ENCODE data around the gene SCPEP1. TPM values are rescaled to one million over a fixed set of nuclear protein-coding genes. Genes with fewer than 3 reads are reported as not detected.
"Not testable (repeated sequence)": the region's sequence is repeated elsewhere in the genome, so short reads cannot be mapped to it uniquely, and the experiment has no call there.

The SCPEP1 gene
- polyA plus RNA-seq, 3 donors: 81.0 to 110 (median 88.5) TPM

- DNase-seq: no peak
Observed at GRCh38 chr17:56949595-56949994, 28.3 kb upstream of the SCPEP1 start.

DNA sequence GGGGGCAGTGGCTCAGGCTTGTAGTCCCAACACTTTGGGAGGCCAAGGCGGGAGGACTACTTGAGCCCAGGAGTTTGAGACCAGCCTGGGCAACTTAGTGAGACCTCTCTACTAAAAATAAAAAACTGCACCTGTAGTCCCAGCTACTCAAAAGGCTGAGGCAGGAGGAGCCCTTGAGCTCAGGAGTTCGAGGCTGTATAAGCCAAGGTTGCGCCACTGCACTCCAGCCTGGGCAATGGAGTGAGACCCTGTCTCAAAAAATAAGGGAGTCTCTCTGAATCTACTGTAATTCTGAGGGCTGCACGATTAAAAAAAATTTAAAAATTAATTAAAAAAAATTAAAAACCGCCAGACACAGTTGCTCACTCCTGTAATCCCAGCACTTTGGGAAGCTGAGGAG, 20.9 kb upstream of the SCPEP1 start:
- DNase-seq: no peak

DNA sequence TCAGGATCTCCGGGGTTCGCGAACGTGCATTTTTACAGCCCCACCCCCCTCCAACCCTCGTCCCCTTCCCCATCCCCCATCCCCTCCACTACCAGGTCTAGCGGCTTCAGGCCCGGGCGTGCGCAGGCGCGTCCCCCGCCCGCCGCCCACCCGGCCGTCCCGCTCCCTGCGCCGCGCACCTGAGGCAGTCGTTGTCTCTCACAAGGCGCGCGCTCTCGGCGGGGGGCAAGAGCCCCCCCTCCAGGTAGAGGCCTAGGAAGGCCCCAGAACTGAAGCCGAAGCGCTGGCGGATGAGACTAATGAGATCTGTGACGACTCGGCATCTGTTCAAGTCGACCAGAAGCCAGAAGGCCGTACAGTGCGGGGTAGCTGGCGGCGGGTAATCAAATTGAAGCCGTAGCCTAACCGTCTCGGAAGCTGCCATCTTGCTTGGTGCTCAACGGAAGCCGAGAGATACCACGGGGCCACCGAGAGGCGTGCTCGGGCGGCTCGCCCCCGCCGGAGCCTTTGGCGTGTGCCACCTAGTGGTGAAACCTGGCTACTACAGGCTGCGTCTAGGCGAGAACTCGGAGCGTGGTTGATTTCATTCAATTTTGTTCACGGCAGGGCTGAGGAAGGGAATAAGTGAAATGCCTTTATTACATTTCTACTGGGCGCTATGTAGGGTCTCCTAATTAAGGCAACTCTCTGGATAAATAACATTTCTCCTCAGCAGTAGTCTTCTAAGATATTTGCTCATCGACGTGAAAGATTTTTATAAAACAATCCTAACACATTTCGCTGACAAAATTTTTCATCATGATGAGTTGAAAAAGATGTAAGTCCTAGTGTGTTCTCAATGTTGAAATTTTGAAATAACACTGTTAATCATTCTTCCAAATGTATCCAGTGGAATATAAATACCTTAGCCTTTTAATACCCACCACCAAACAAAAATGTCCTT, 17.1 kb upstream of the SCPEP1 start, which contains the start of gene COIL:
TSS of gene COIL (minus strand) at position 455 of the 943 bp plus-strand sequence. CDS start at position 424, 31 bp downstream.
- peak; percentile 92 for DNase-seq

GRCh38 chr17:56965241-56965640, 12.7 kb upstream of the SCPEP1 start:
- DNase-seq: not testable (repeated sequence)

DNA sequence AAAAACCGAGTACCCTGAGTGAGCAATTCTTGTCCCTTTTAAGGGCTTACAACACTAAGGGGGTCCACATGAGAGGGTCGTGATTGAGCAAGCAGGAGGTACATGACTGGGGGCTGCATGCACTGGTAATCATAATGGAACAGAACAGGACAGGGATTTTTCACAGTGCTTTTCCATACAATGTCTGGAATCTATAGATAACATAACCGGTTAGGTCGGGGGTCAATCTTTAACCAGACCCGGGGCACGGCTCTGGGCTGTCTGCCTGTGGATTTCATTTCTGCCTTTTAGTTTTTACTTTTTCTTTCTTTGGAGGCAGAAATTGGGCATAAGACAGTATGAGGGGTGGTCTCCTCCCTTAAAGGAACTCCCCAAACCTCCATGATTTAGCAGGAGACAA, 12.2 kb upstream of the SCPEP1 start:
- not testable (repeated sequence) for DNase-seq

GRCh38 chr17:56966338-56966737, 11.6 kb upstream of the SCPEP1 start:
- no peak for DNase-seq

- no peak for DNase-seq
Observed at GRCh38 chr17:56970974-56971373, 7.0 kb upstream of the SCPEP1 start.

GRCh38 chr17:56972111-56972730, 5.7 kb upstream of the SCPEP1 start:
- DNase-seq: no peak

DNA sequence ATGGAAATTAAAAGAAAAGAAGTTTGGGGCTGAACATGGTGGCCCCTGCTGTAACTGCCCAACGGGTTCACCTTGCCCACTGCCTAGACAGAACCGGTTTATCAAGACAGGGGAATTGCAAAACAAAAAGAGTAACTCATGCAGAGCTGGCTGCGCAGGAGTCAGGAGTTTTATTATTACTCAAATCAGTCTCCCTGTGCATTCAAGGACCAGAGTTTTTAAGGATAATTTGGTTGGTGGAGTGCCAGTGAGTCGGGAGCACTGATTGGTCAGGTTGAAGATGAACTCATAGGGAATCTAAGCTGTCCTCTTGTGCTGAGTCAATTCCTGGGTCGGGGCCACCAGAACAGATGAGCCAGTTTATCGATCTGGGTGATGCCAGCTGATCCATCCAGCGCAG, 4.4 kb upstream of the SCPEP1 start:
- DNase-seq: peak; percentile 24

DNA sequence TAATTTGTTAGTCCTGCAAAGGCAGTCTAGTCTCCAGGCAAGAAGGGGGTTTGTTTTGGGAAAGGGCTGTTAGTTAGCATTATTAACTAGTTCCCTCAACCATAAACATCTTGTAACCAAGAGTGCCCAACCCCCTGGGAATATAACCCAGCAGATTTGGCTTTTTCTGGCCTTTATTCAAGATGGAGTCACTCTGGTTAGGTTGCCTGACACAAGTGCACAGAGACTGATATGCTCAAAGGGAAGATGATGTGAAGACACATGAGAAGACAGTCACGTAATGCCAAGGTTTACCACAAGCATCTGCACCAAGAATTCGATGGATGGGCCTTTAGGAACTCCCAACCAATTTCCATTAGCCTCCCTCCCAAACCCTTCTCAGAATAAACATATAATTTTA, 3.9 kb upstream of the SCPEP1 start:
- DNase-seq: no peak

DNA sequence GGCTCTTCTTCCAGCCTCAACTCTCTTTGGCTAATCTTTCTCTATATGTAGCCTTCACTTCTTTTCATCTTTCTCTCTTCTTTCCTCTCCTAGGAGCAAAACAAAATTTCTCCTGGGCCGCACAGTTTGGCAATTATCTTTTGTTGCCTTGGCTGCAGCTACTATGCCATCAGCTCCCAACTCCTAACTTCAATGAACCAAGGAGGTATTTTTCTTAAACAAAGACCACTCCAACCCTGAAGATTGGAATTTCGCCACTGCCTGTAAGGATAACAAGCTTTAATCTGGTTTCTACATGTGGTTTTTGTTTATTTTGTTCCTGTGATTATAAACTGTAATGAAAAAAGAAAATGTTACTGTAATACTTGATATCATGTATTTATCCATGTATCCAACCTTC, 2.3 kb upstream of the SCPEP1 start:
- DNase-seq: no peak

DNA sequence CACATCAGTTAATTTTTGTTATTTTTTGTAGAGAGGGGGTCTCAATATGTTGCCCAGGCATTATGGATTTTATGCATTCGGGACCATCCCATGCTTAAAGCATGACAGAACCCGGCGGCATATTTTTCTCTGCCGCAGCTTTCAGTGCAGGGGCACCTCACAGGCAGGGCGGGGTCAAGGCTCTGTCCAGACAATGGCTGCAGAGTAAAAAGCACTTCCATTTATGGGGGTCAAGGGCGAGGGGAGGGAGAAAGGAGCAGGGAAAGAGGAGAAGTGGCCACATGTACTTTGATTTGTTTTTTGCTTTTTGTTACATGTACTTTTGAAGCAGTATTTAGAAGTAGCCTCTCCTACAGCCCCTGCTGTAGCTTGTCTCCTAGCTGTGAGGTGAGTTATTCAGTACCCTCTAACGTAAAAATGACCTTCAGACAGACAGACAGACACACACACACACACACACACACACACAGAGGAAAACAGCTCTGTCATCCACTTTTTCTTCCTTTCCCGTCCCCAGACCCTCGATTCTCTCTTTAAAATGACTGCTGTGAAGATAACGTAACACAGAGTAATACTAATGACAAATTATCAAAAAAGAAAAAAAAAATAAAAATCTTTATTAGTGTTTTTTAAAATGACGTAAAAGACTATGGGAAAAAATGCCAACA, 856 bp upstream of the SCPEP1 start:
- DNase-seq: no peak

DNA sequence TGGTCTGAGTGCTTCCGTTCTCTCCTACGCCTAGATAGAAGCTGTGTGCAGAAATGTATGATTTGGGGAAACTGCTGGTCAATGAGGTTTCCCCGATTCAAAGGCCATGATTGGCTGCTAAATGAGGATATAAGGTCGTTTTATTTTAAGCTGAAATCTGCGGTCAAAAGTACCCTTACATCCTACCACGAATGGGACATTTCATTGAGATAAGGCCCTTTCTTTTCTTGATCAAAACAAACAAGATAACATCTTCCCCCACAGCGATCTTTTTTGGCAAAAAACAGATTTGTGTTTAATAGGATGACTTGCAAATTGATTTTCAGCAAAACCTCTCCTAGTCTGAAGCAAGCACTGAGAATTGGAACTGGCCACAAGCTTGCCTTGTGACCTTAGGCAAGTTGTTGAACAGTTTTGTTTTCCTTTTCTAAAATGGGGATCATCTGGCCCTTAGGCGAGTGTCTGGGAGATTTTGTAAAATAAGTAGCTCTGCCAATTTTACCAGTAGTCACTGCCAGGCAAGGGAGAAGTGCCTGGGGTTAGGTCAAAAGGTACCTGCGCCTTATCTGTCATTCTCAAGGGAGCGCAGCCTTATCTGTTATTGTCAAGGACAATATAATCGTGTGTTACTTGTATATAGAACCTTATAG, 635 bp downstream of the SCPEP1 start:
- no peak for DNase-seq

- DNase-seq: no peak
Observed at GRCh38 chr17:56979091-56979480, 1.2 kb downstream of the SCPEP1 start.

DNA sequence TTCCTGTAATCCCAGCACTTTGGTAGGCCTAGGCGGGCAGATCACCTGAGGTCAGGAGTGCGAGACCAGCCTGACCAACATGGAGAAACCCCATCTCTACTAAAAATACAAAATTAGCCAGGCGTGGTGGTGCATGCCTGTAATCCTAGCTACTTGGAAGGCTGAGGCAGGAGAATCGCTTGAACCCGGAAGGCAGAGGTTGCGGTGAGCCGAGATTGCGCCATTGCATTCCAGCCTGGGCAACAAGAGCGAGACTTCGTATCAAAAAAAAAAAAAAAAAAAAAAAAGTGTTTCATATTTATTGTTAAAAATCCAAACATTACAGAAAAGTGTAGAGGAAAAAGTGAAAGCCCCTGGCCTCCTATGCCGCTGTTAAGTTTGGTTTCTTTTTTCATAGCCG, 2.6 kb downstream of the SCPEP1 start:
- DNase-seq: not testable (repeated sequence)

GRCh38 chr17:56982312-56982711, 4.4 kb downstream of the SCPEP1 start:
- DNase-seq: no peak

- DNase-seq: no peak
Observed at GRCh38 chr17:56983366-56983765, 5.4 kb downstream of the SCPEP1 start.

- no peak for DNase-seq
Observed at GRCh38 chr17:56985371-56986162, 7.6 kb downstream of the SCPEP1 start.

GRCh38 chr17:56987283-56987834, 9.4 kb downstream of the SCPEP1 start:
- no peak for DNase-seq

DNA sequence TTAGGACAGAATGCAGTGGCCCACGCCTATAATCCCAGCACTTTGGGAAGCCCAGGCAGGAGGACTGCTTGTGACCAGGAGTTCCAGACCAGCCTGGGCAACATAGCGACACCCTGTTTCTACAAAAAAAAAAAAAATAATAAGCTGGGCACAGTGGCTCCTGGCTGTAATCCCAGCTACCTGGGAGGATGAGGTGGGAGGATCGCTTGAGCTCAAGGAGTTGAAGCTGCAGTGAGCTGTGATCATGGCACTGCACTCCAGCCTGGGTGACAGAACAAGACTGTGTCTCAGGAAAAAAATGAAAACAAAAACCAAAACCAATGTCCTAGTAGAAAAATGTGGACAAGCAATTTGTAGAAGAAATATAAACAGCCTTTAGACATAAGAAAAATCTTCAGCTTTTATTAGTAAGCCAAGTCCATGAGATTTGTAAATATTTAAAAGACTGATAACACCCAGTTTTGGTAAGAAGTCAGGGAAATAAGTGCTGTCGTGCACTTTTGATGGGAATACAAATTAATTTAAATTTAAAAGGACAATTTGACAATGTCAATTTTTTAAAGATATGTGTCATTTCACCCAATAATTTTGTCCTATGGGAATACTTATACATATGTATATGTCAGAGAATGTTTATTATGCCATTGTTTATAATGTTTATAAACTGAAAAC, 11.1 kb downstream of the SCPEP1 start:
- no peak for DNase-seq

Data from renal pelvis (tissue), 4 donors.